Right lobe of liver (tissue), 4 donors: ENCODE data around the gene ZNF285.

Experiments
- POLR2A ChIP-seq: fragments of 450-650 bp; IDR thresholded peaks from one replicate; pipeline ENCODE4 v1.6.1; 2017; ENCODE audit warnings: antibody characterized with exemption, mild to moderate bottlenecking
- TF ChIP-seq, protein P1 (sequence below), 4 donors: fragments of 200-600 bp in 3 of 4; fragments of 450-650 bp in 1 of 4; IDR thresholded peaks; one replicate each; pipeline versions ENCODE4 v1.5.1 to v1.8.0; 2016 to 2022; ENCODE audit warnings: antibody characterized with exemption in 4 of 4, mild to moderate bottlenecking in 2 of 4
- donor health status: DM: no; HTN: no; CAD: no.
- donor health status: DM: no; HTN: no; CAD: no.
- donor health status: DM: no; HTN: yes; CAD: no.

DNA sequence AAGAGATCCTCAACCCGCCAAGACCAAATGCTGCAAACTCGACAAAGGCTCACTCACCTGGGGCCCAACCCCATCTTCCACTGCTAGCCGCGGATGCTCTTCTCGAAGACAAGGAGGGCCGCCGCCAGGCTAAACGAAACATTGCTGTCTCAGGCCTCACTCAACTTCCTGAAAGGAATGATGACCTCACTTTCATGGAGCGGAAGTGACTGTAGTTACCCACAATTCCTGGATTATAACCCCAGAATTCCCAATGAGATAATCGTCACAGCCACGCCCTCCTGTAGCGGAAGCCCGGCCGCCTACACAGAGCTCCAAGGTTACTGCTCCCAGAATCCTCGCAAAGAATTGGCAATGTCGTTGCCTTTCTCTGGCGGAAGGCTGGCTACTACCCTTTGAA lies 34.4 kb downstream of the ZNF285 start:
- TF ChIP-seq, protein P1, sequence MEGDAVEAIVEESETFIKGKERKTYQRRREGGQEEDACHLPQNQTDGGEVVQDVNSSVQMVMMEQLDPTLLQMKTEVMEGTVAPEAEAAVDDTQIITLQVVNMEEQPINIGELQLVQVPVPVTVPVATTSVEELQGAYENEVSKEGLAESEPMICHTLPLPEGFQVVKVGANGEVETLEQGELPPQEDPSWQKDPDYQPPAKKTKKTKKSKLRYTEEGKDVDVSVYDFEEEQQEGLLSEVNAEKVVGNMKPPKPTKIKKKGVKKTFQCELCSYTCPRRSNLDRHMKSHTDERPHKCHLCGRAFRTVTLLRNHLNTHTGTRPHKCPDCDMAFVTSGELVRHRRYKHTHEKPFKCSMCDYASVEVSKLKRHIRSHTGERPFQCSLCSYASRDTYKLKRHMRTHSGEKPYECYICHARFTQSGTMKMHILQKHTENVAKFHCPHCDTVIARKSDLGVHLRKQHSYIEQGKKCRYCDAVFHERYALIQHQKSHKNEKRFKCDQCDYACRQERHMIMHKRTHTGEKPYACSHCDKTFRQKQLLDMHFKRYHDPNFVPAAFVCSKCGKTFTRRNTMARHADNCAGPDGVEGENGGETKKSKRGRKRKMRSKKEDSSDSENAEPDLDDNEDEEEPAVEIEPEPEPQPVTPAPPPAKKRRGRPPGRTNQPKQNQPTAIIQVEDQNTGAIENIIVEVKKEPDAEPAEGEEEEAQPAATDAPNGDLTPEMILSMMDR (IDR thresholded peaks at IDR 0.05) = no peak
- no peak for TF ChIP-seq POLR2A
